Stimulated activated CD8-positive, alpha-beta memory T cell treated with anti-CD3 and anti-CD28 coated beads, Interleukin-2, amount 100 ng/mL, for 1 hour (primary cell): Measurements from ENCODE around the gene AFMID.
"Not testable (repeated sequence)": the region's sequence is repeated elsewhere in the genome, so short reads cannot be mapped to it uniquely, and the experiment has no call there.

Source experiments
- DNase-seq, 2 donors: peaks; one replicate each; pipeline ENCODE4 v3.0.0-alpha.2; 2020; ENCODE audit warnings: low read depth in 2 of 2

The AFMID gene

DNA sequence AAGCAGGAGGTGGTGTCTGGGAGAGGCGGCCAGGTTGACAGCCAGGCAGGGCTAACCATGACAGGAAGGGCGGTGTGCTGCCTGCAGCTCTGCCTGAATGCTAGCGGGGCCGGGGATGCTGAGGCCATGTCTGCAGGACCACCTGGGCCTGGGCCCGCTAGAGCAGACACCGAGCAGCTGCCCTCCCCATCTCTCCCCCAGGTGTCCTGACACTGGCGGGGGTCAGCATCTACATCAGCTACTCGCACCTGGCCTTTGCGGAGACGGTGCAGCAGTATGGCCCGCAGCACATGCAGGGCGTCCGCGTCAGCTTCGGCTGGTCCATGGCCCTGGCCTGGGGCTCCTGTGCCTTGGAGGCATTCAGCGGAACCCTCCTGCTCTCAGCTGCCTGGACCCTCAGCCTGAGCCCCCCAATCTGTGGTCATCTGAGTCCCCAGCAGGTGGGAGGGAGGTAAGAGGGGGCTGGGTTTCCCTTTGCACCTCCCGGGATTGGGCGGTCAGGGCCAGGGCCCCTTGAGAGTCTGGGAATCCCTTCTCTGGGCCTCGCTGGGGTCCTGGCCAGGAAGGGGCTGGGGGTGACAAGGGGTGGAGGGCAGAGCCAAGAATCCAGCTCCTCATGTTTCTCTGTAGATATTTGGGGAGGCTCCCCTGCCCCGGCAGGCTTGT lies 51.8 kb downstream of the AFMID start:
- no peak for DNase-seq

DNA sequence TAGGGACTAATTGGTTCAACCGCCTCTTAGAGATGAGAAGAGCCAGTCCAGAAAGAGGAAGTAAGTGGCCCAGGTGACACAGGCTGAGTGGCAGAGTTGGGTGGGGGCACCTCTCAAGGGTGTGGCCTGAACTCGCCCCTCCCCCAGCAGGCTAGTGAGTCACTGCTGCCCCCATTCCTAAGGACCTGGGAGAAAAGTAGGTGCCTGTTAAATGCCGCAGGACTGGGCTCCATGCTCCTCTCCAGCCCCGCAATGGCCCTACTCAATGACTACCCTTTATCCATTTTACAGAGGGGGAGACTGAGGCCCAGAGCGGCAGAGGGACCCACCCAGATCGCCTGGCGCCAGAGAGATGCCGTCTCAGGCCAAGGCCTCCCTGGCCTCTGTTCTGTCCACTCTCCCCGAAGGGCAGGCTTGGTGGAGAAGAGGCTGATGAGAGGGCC lies 52.3 kb downstream of the AFMID start:
- no peak for DNase-seq

GRCh38 chr17:78240012-78240655 lies 53.0 kb downstream of the AFMID start:
- DNase-seq, result no peak

DNA sequence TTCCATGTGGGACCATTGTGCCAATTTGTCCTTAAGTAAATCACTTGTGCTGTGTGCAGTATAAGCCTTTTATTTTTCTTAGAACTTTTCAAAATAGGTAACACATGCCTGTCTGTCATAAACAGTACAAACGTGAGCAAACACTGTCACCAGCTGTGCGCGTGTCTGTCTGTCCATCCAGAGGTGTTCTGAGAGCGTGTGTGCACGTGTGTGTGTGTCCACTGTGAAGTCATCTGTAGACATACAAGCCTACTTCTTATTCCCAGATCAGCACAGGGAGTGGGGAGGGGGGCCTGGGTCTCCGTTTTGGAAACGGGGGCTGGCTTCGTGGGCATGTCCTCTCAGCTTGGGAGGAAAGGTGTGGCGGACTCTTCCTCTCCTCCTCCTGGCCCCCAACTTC lies 53.7 kb downstream of the AFMID start:
- DNase-seq, result no peak

DNA sequence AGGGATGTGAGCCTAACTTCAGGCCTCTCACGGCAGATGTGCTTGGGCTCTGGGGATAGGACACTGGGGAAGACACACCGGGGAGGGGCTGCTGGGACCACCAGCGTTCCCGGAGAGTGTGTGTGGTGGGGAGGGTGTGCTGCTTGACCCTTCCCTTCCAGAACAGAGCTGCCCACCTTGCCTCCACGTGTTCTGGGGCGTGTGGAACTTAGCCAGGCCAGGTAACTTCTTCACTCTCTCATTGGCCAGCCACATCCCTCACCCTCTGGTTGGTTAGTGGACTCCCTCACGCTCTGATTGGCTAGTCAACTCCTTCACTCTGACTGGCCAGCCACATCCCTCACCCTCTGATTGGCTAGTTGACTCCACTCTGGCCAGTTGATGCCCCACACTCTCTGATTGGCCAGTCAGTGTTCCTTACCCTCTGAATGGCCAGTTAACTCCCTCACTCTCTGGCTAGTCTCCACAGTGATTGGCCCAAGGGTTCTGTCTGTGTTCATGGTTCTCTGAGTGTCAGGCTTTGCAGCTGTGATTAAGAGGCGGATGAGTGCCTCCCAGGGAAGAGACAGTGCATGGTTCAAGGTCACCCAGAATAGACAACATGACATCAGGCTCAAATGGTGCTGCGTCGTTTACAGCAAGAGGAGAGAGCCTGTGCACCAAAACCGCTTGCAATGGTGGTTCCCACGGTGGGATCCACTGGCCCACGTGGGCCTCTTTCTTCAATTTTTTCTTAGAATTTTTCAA lies 54.3 kb downstream of the AFMID start:
- DNase-seq, result no peak

DNA sequence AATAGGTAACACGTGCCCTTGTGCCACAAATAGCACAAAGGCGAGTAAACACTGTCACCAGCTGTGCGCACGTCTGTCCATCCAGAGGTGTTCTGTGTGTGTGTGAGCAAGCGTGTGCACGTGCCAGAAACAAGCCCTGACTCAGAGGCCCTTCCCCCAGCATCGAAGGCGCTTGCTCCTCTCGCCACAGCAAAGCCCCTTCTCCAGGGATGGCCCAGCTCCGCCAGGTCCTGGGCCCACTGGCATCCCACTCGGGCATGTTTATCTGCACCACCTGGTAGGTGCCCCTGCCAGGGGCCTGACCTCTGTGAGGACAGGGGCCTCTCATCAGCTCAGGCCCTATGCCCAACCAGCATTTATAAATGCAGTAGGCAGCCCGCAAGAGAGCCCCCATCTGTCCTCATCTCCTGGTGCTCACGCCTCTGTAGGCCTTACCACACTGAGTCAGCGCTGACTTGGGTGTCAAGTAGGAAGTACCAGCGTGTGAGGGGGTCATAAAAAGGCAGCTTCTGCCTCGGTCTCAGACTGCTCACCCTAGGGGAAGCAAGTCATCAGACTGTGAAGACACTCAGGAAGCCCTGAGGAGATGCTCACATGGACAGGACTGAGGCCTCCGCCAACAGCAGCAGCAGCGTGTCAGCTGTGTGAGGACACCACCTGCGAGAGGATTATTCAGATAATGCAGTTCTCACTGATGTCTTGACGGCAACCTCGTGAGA lies 55.0 kb downstream of the AFMID start:
- no peak for DNase-seq

DNA sequence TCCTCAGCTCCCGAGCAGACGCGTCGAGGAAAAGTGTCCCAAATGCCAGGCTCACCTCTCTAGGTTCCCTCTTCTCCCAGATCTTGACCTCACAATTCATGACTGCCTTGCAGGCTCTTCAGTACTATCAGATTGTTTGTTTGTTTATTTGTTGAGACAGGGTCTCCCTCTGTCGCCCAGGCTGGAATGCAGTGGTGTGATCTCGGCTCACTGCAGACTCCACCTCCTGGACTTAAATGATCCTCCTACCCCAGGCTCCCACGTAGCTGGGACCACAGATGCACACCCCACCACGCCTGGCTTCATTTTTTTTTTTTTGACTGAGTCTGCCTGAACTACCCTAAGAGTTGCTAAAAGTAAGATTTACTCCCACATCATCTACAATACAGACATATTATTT lies 60.1 kb downstream of the AFMID start:
- DNase-seq, result no peak

DNA sequence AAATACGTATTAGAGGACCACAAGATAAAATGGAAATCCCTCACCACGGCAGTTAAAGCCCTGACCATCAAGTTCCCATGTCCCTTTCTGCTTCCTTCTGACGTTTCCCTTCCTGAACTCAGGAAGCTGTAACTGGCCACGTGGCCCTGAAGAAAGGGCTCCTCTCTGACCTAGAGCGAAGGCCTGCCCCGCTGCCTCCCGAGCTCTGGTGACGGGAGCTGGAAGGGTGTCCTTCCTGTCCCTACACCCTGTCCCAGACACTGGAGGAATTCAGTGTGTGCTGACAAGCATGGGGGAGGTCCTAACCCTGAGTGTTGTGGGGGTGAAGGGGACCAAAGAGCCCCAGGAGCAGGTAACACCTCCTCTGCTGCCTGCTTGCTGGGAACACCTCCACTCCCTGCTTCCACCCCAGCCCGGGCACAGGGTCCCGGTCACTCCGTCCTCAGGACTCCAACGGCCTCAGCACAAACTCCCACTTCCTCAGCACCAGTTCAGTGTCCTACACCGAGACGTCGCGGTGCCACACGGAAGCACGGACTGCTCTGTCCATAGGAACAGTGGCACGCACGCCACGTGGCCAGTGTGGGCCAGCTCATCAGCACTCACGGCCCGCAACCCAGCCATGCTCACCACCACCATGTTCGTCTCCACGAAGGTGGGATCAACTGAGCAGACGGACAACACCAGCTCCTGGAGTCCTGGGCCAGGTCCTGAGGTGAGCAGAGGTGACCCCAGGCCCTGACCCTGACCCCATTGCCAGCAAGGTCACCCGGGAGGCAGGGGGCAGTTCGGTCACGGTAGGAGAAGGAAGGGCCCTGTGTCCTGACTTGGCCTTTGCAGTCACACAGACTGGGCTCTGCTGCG lies 61.1 kb downstream of the AFMID start:
- no peak for DNase-seq

DNA sequence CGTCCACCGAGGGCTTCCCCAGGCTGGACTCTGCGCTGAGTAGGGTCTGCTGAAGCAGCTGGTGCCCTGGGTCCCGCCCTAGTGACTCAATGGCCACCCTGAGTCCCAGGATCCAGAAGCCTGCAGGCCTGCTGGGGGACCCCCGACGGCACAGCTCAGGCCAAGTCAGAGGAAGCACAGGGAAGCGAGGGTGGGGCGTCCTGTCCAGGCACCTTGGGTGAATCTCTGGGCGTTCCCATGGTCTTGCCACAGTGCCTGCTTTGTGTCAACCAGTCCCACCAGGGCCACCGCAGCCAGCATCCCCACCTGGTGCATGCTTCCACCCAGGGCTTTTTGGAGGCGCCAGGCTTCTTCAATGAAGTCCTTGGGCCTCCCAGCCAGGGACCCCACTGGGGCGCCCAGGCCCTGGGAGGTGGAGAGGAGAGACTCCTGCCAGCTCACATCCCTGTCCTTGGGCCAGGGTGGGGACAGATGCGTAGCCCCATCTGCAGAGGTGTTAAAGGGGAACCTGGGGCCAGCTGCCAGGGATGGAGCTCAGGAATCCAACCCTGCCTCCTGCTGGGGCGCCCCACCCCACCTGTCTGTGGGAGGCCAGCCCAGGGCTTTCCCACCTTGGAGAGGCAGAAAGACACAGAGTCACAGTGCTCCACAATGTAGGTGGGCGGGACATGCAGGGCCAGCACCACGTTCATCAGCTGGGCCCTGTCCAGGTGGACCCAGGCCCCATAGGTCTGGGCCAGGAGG lies 62.1 kb downstream of the AFMID start:
- DNase-seq, result no peak

DNA sequence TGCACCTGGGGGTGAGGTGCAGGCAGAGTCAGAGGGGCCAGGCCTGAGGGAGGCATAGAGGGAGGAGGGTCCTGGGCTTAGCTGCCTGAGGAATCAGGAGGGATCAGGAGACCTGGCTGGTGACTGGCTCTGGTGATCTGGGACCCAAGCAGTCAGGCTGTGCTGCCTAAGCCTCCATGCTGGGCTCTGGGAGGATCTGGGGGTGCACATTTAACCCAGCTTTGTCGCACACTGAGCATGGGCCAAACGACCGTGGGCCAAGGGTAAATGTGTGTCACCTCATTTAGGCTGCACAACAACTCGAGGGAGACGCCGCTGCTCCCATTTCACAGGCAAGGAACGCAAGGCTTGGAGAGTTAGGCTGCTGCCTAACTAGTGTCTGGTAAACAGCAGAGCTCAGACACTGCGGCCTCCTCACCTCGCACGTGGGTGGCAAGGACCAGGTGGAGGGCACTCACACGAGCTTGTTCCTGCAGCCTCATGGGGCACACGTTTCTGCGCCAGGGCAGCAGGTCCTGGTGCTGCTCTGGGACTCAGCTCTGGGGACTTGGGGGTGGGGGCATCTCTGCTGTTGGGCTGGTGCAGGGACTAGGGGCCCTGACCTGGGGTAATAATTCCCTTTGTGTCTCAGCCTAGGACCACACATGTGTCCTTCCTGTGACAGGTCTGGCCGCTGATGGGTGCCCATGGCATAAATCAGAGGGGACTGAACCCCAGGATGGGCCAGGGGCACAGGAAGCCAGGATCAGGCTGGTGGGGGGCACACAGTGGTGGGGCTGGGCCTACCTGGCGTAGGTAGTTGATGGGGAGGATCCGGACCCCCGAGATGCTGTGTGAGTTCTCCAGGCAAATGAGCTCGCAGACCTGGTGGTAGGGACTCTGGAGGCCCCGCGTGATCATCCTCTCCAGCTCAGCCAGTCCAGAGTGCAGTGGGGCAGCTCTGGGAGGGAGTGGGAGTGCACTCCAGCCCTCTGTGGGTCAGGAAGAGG lies 63.0 kb downstream of the AFMID start:
- DNase-seq, result no peak

GRCh38 chr17:78250891-78251772 lies 64.0 kb downstream of the AFMID start:
- DNase-seq, result peak; percentile 65 to 70

GRCh38 chr17:78251773-78252103 lies 64.6 kb downstream of the AFMID start:
- no peak for DNase-seq

- peak; percentile 27 to 41 for DNase-seq
Measured at GRCh38 chr17:78252111-78252634, 65.0 kb downstream of the AFMID start.

- DNase-seq, result no peak
Measured at GRCh38 chr17:78252701-78253635, 65.8 kb downstream of the AFMID start.

- DNase-seq, result not testable (repeated sequence)
Measured at GRCh38 chr17:78253636-78253945, 66.4 kb downstream of the AFMID start.

DNA sequence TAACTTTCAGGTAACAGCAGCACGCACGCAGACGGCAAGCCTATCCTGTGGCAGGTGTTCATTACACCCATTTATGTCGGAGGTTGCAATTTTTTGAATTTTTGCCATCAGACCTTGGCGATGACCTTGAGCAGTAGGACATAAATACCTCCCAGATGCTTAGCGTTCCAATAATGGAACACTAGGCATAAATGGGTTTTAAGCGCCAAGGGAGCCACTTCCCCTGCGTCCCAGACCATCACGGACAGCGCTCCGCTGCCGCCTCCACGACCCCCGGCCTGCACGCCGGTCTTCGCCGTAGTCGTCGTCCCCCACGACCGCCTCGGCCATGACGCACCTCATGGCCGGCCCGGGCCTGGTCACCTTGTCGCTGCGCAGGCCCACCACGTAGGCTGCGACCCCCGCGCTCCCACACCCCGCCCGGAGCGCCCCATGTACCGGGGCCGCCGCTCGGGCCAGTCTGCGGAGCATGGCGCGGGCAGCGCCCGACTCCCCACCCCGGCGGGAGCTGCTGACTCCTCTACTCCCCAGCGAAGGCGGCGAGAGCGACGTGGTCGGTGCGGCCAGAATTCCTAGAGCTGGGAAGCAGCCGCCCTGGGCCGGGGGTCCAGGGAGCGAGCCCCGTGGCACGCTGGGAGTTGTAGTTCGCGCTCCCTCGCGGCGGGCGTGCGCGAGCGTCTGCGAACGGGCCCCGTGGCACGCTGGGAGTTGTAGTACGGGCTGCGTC lies 66.9 kb downstream of the AFMID start:
- DNase-seq, result peak; percentile 58 to 71
